HepG2 (cell line): ENCODE data around the gene UCKL1. TPM values are rescaled to one million over a fixed set of nuclear protein-coding genes. Genes with fewer than 3 reads are reported as not detected.

Experiments
- ARID2 ChIP-seq: sonication (generic); formaldehyde crosslinking; IDR thresholded peaks from 2 replicates; pipeline ENCODE4 v1.8.1; 2022; ENCODE audit warnings: mild to moderate bottlenecking, missing genetic modification reagents, borderline replicate concordance
- ATF6 ChIP-seq: sonication (generic); formaldehyde crosslinking; conservative IDR thresholded peaks from 2 replicates; pipeline ENCODE4 v1.4.0; 2020; ENCODE audit warnings: missing genetic modification reagents
- ELF1 ChIP-seq: sonication (generic); formaldehyde crosslinking; IDR thresholded peaks from 2 replicates; pipeline ENCODE4 v1.4.0; 2020; ENCODE audit warnings: missing genetic modification reagents
- HNRNPLL ChIP-seq: fragments of 200-400 bp; formaldehyde crosslinking; IDR thresholded peaks from 2 replicates; pipeline ENCODE4 v1.6.1; 2017; ENCODE audit warnings: mild to moderate bottlenecking, low read depth, low read length; ENCODE audit not compliant: poor library complexity, severe bottlenecking
- KAT8 ChIP-seq: IDR thresholded peaks from 2 replicates; pipeline ENCODE4 v1.6.1; 2016; ENCODE audit warnings: missing genetic modification reagents, missing compliant biosample characterization
- MAFG ChIP-seq: sonication (generic); formaldehyde crosslinking; IDR thresholded peaks from 2 replicates; pipeline ENCODE4 v1.5.1; 2020; ENCODE audit warnings: mild to moderate bottlenecking, missing genetic modification reagents
- MAZ ChIP-seq, 2 experiments: sonication (generic) in 1 of 2; formaldehyde crosslinking in 1 of 2; IDR thresholded peaks; 2 replicates each; pipeline versions ENCODE4 v1.5.0 to v1.6.1; 2012 to 2020; ENCODE audit warnings: low read depth in 2 of 2, mild to moderate bottlenecking in 2 of 2, borderline replicate concordance in 1 of 2, improper control_type of control experiment in 1 of 2, low read length in 1 of 2, missing genetic modification reagents in 1 of 2, moderate library complexity in 1 of 2
- NFYB ChIP-seq: sonication (generic); formaldehyde crosslinking; IDR thresholded peaks from 2 replicates; pipeline ENCODE4 v1.4.0; 2020; ENCODE audit warnings: missing genetic modification reagents
- NFYC ChIP-seq: IDR thresholded peaks from 2 replicates; pipeline ENCODE4 v1.6.1; 2016; ENCODE audit warnings: missing genetic modification reagents, missing compliant biosample characterization
- PREB ChIP-seq: sonication (generic); formaldehyde crosslinking; IDR thresholded peaks from 2 replicates; pipeline ENCODE4 v1.4.0; 2020; ENCODE audit warnings: missing genetic modification reagents
- REPIN1 ChIP-seq: sonication (generic); formaldehyde crosslinking; IDR thresholded peaks from 2 replicates; pipeline ENCODE4 v1.8.0; 2022; ENCODE audit warnings: missing genetic modification reagents, low read depth, mild to moderate bottlenecking, borderline replicate concordance
- SIN3A ChIP-seq: IDR thresholded peaks from 2 replicates; pipeline ENCODE4 v1.6.1; 2011; ENCODE audit warnings: low read depth, mild to moderate bottlenecking, control low read depth, low read length, borderline replicate concordance
- ZFP82 ChIP-seq: sonication (generic); formaldehyde crosslinking; IDR thresholded peaks from 2 replicates; pipeline ENCODE4 v1.5.1; 2020; ENCODE audit warnings: mild to moderate bottlenecking, missing genetic modification reagents, borderline replicate concordance
- ZNF326 ChIP-seq: sonication (generic); formaldehyde crosslinking; IDR thresholded peaks from 2 replicates; pipeline ENCODE4 v1.4.0; 2020; ENCODE audit warnings: missing genetic modification reagents, borderline replicate concordance
- ZNF766 ChIP-seq: sonication (generic); formaldehyde crosslinking; IDR thresholded peaks from 2 replicates; pipeline ENCODE4 v1.5.0; 2020; ENCODE audit warnings: missing genetic modification reagents, borderline replicate concordance
- ZNF782 ChIP-seq: sonication (generic); formaldehyde crosslinking; IDR thresholded peaks from 2 replicates; pipeline ENCODE4 v1.4.0; 2020; ENCODE audit warnings: missing genetic modification reagents, mild to moderate bottlenecking, borderline replicate concordance
- polyA plus RNA-seq, 8 experiments: library from polyadenylated mRNA; depleted of rRNA in 3 of 8; stranded (reverse) in 7 of 8; unstranded in 1 of 8; fragments of >200 nt; fragmentation: Illumina TruSeq in 4 of 8; extraction: Trizol in 4 of 8; gene quantifications; 2 replicates each; pipeline versions ENCODE4 v1.2.1 to v1.2.3, GENCODE V29; 2011 to 2016; ENCODE audit warnings: low read depth in 4 of 8, missing spikeins in 1 of 8, mixed read lengths in 1 of 8; ENCODE audit not compliant: insufficient read depth in 1 of 8
- total RNA-seq, 5 experiments: library from RNA; depleted of rRNA; stranded (reverse); fragments of >200 nt; fragmentation: Illumina TruSeq; extraction: Trizol; gene quantifications; 2 replicates each; pipeline ENCODE4 v1.2.3, GENCODE V29; 2016; ENCODE audit warnings: low read depth in 1 of 5
- TF ChIP-seq, protein P1 (sequence below): sonication (generic); formaldehyde crosslinking; IDR thresholded peaks from 2 replicates; pipeline ENCODE4 v1.4.0; 2020; ENCODE audit warnings: missing genetic modification reagents
- TF ChIP-seq, protein P2 (sequence below): sonication (generic); formaldehyde crosslinking; conservative IDR thresholded peaks from 2 replicates; pipeline ENCODE4 v1.4.0; 2020; ENCODE audit warnings: missing genetic modification reagents

UCKL1 gene
- total and polyA plus RNA-seq, 2 of the 13 experiments (the other 11 are each of a cell fraction or from before 2014, with no cell fraction given), result 50.2 to 126 TPM

DNA sequence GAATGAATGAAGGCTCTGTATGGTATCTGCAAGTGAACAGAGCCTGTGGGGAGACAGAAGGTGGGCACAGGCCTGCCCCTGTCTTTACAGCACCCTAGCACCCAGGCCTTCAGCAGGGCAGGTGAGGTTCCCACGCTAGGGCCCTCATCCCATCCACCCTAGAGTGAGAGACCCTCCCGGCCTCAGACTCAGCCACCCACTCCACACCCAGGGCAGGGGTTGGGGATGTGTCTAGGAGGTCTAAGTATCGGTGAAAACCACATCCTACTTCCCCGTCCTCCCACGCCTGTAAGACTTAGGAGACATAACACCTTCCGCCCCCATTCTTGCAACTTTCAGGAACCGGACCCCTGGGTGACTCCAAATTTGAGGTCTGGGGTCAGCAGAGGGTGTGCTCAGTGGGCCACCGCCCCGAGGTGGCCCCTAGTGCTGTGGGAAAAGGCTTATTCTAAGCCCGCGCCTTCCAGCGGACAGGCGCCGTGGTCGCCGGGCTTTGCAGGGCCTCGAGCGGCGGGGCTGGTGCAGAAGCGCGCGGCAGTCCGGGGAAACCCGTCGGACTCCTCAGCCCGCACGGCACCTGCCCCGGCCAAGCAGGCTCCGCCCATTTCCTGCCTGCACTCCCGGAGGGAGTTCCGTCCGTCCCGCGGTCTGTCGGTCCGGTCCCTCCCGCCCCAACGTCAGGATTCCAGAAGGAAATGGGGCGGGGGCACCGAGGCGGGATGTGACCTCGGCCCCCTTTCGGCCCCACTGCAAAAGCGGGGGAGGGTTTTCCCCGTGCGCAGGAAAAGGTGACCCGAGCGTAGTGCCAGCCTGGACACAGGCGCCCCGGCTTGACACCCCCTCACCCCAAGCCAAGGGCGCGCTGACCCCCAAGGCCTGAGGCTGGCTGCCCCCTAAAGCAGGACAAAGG lies 22.4 kb upstream of the UCKL1 start (continued):
- TF ChIP-seq ZNF782 (CRISPR knock-in tag) (peak; percentile 74; the same call in 1 of the 2 replicates), ZFP82 (CRISPR knock-in tag) (peak; percentile 27; the same call in 1 of the 2 replicates), REPIN1 (peak; percentile 63), PREB (CRISPR knock-in tag) (peak; percentile 68), MAZ (IDR thresholded peaks at IDR 0.05; ENCODE audit: borderline replicate concordance, low read depth, low read length) (no peak), MAZ (CRISPR knock-in tag; IDR thresholded peaks at IDR 0.05; ENCODE audit: low read depth) (peak; percentile 92), KAT8 (peak; percentile 94), SIN3A (peak; percentile 65; the same call in 1 of the 2 replicates), ELF1 (CRISPR knock-in tag) (peak; percentile 86), MAFG (no peak), ATF6 (CRISPR knock-in tag) (no peak), NFYC (peak; percentile 51; the same call in 1 of the 2 replicates), ZNF326 (CRISPR knock-in tag) (peak; percentile 73; the same call in 1 of the 2 replicates), ARID2 (no peak), HNRNPLL (peak; percentile 90), NFYB (CRISPR knock-in tag) (peak; percentile 57; the same call in 1 of the 2 replicates), ZNF766 (CRISPR knock-in tag) (0 out of 2 replicates have a peak, but pooled peaks have one; percentile 66)
- TF ChIP-seq, protein P1, sequence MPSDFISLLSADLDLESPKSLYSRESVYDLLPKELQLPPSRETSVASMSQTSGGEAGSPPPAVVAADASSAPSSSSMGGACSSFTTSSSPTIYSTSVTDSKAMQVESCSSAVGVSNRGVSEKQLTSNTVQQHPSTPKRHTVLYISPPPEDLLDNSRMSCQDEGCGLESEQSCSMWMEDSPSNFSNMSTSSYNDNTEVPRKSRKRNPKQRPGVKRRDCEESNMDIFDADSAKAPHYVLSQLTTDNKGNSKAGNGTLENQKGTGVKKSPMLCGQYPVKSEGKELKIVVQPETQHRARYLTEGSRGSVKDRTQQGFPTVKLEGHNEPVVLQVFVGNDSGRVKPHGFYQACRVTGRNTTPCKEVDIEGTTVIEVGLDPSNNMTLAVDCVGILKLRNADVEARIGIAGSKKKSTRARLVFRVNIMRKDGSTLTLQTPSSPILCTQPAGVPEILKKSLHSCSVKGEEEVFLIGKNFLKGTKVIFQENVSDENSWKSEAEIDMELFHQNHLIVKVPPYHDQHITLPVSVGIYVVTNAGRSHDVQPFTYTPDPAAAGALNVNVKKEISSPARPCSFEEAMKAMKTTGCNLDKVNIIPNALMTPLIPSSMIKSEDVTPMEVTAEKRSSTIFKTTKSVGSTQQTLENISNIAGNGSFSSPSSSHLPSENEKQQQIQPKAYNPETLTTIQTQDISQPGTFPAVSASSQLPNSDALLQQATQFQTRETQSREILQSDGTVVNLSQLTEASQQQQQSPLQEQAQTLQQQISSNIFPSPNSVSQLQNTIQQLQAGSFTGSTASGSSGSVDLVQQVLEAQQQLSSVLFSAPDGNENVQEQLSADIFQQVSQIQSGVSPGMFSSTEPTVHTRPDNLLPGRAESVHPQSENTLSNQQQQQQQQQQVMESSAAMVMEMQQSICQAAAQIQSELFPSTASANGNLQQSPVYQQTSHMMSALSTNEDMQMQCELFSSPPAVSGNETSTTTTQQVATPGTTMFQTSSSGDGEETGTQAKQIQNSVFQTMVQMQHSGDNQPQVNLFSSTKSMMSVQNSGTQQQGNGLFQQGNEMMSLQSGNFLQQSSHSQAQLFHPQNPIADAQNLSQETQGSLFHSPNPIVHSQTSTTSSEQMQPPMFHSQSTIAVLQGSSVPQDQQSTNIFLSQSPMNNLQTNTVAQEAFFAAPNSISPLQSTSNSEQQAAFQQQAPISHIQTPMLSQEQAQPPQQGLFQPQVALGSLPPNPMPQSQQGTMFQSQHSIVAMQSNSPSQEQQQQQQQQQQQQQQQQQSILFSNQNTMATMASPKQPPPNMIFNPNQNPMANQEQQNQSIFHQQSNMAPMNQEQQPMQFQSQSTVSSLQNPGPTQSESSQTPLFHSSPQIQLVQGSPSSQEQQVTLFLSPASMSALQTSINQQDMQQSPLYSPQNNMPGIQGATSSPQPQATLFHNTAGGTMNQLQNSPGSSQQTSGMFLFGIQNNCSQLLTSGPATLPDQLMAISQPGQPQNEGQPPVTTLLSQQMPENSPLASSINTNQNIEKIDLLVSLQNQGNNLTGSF, result no peak; the same call in 1 of the 2 replicates
- TF ChIP-seq, protein P2, sequence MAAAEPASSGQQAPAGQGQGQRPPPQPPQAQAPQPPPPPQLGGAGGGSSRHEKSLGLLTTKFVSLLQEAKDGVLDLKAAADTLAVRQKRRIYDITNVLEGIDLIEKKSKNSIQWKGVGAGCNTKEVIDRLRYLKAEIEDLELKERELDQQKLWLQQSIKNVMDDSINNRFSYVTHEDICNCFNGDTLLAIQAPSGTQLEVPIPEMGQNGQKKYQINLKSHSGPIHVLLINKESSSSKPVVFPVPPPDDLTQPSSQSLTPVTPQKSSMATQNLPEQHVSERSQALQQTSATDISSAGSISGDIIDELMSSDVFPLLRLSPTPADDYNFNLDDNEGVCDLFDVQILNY (CRISPR knock-in tag), result peak; percentile 71
